GM23338 (cell line): ENCODE measurements around the gene TLE6. TPM values are rescaled to one million over a fixed set of nuclear protein-coding genes. Genes with fewer than 3 reads are reported as not detected.

Experiments used
- ATAC-seq: fragments of 200-7000 bp; cut with Tn5 transposase; 3 replicates; pipeline ENCODE4 v1.9.1; 2020
- DNase-seq: peaks from one replicate; pipeline ENCODE4 v3.0.0-alpha.2; 2015; ENCODE audit warnings: low spot score
- H2AFZ ChIP-seq: fragments of 200-600 bp; sonication (generic); 2 replicates; pipeline ENCODE4 v1.8.0; 2016; ENCODE audit warnings: antibody characterized with exemption, mild to moderate bottlenecking, moderate library complexity
- H3F3A ChIP-seq: fragments of 200-600 bp; sonication (generic); replicated peaks from 2 replicates; pipeline ENCODE4 v1.8.0; 2017; ENCODE audit warnings: antibody characterized with exemption, mixed run types, low read depth
- H3K27ac ChIP-seq: fragments of 200-600 bp; sonication (generic); 2 replicates; pipeline ENCODE4 v1.6.1; 2016; ENCODE audit warnings: low read depth
- H3K27me3 ChIP-seq: fragments of 200-600 bp; sonication (generic); 2 replicates; pipeline ENCODE4 v1.8.0; 2016; ENCODE audit warnings: mild to moderate bottlenecking, mixed run types, moderate library complexity; ENCODE audit not compliant: insufficient read depth
- H3K36me3 ChIP-seq: fragments of 200-600 bp; sonication (generic); 2 replicates; pipeline ENCODE4 v1.8.0; 2016; ENCODE audit warnings: mild to moderate bottlenecking; ENCODE audit not compliant: insufficient read depth
- H3K4me1 ChIP-seq: fragments of 200-600 bp; sonication (generic); 2 replicates; pipeline ENCODE4 v1.8.0; 2016; ENCODE audit warnings: mild to moderate bottlenecking, moderate library complexity; ENCODE audit not compliant: insufficient read depth
- H3K4me2 ChIP-seq: fragments of 200-600 bp; sonication (generic); 2 replicates; pipeline ENCODE4 v1.7.1; 2017; ENCODE audit warnings: mixed run types
- H3K4me3 ChIP-seq: fragments of 200-600 bp; sonication (generic); 2 replicates; pipeline ENCODE4 v1.6.1; 2016; ENCODE audit warnings: mixed run types
- H3K79me2 ChIP-seq: fragments of 200-600 bp; sonication (generic); replicated peaks from 2 replicates; pipeline ENCODE4 v1.8.0; 2017; ENCODE audit warnings: mild to moderate bottlenecking; ENCODE audit not compliant: insufficient read depth
- H3K9me2 ChIP-seq: fragments of 200-600 bp; sonication (generic); 2 replicates; pipeline ENCODE4 v1.8.0; 2017; ENCODE audit not compliant: insufficient read depth
- H4K20me1 ChIP-seq: fragments of 200-600 bp; sonication (generic); replicated peaks from 2 replicates; pipeline ENCODE4 v1.8.0; 2017; ENCODE audit warnings: mild to moderate bottlenecking; ENCODE audit not compliant: insufficient read depth
- H3K27ac Mint-ChIP-seq: 2 replicates; pipeline ENCODE4 v1.8.0; 2020; ENCODE audit warnings: inconsistent platforms, mild to moderate bottlenecking, moderate library complexity, mixed read lengths
- H3K27me3 Mint-ChIP-seq: 3 replicates; pipeline ENCODE4 v1.8.0; 2022; ENCODE audit warnings: low read depth, mild to moderate bottlenecking, moderate library complexity, mixed read lengths, inconsistent platforms; ENCODE audit not compliant: insufficient read depth, poor library complexity
- H3K36me3 Mint-ChIP-seq: 3 replicates; pipeline ENCODE4 v1.8.0; 2021; ENCODE audit warnings: low read depth, mild to moderate bottlenecking, inconsistent platforms, moderate library complexity, mixed read lengths
- H3K4me1 Mint-ChIP-seq: 3 replicates; pipeline ENCODE4 v1.8.0; 2020; ENCODE audit warnings: mild to moderate bottlenecking, inconsistent platforms, mixed read lengths
- H3K4me3 Mint-ChIP-seq: 3 replicates; pipeline ENCODE4 v1.8.0; 2021; ENCODE audit warnings: moderate library complexity, mild to moderate bottlenecking, inconsistent platforms, mixed read lengths
- H3K9me3 Mint-ChIP-seq: 3 replicates; pipeline ENCODE4 v1.8.0; 2020; ENCODE audit warnings: moderate library complexity, mild to moderate bottlenecking, inconsistent platforms, mixed read lengths
- CREB1 ChIP-seq: fragments of 250-450 bp; sonication (Bioruptor Pico); IDR thresholded peaks from 2 replicates; pipeline ENCODE4 v1.5.0; 2020; ENCODE audit warnings: low read depth, mild to moderate bottlenecking, moderate library complexity
- EZH2 ChIP-seq: fragments of 200-600 bp; sonication (generic); IDR thresholded peaks from one replicate; pipeline ENCODE4 v1.8.0; 2017; ENCODE audit warnings: antibody characterized with exemption, mild to moderate bottlenecking, low read depth; ENCODE audit not compliant: unreplicated experiment
- EZH2phosphoT487 ChIP-seq: fragments of 200-600 bp; sonication (generic); IDR thresholded peaks from one replicate; pipeline ENCODE4 v1.8.1; 2018; ENCODE audit warnings: antibody characterized with exemption; ENCODE audit not compliant: unreplicated experiment
- NANOG ChIP-seq: IDR thresholded peaks from 2 replicates; pipeline ENCODE4 v1.6.1; 2016; ENCODE audit warnings: antibody characterized with exemption, borderline replicate concordance
- POLR2AphosphoS5 ChIP-seq: IDR thresholded peaks from 2 replicates; pipeline ENCODE4 v1.6.1; 2016; ENCODE audit warnings: antibody characterized with exemption, low read depth
- STAT1 ChIP-seq: IDR thresholded peaks from one replicate; pipeline ENCODE4 v1.6.1; 2016; ENCODE audit warnings: antibody characterized with exemption; ENCODE audit not compliant: unreplicated experiment
- ZNF114 ChIP-seq: fragments of 250-450 bp; sonication (Bioruptor Pico); IDR thresholded peaks from 2 replicates; pipeline ENCODE4 v1.5.0; 2020; ENCODE audit warnings: mild to moderate bottlenecking, moderate library complexity
- ZNF331 ChIP-seq: fragments of 250-450 bp; sonication (Bioruptor Pico); IDR thresholded peaks from 2 replicates; pipeline ENCODE4 v1.5.0; 2020; ENCODE audit warnings: low read depth, mild to moderate bottlenecking, moderate library complexity
- polyA plus RNA-seq: library from polyadenylated mRNA; unstranded; fragments of >200 nt; fragmentation: Nextera tagmentation; extraction: Ambion mirVana; gene quantifications from 2 replicates; pipeline ENCODE4 v1.2.1, GENCODE V29; 2016
- total RNA-seq: library from RNA; depleted of rRNA; stranded (reverse); fragments of >200 nt; shearing (Covaris generic); gene quantifications from 2 replicates; pipeline ENCODE4 v1.2.3, GENCODE V29; 2014
- TF ChIP-seq, protein P1 (sequence below): IDR thresholded peaks from one replicate; pipeline ENCODE4 v1.6.1; 2018; ENCODE audit warnings: antibody characterized with exemption; ENCODE audit not compliant: unreplicated experiment
- TF ChIP-seq, protein P2 (sequence below), 2 experiments: fragments of 200-600 bp in 1 of 2; sonication (generic) in 1 of 2; conservative IDR thresholded peaks; 2 replicates each; pipeline versions ENCODE4 v1.5.1 to v1.6.1; 2016 to 2017; ENCODE audit warnings: antibody characterized with exemption in 2 of 2, low read depth in 2 of 2, mild to moderate bottlenecking in 2 of 2, moderate library complexity in 1 of 2
- TF ChIP-seq, protein P3 (sequence below): IDR thresholded peaks from 2 replicates; pipeline ENCODE4 v1.6.1; 2016; ENCODE audit warnings: antibody characterized with exemption

The TLE6 gene
- total and polyA plus RNA-seq, 2 experiments from 2014 or later, result 2.4 TPM

DNA sequence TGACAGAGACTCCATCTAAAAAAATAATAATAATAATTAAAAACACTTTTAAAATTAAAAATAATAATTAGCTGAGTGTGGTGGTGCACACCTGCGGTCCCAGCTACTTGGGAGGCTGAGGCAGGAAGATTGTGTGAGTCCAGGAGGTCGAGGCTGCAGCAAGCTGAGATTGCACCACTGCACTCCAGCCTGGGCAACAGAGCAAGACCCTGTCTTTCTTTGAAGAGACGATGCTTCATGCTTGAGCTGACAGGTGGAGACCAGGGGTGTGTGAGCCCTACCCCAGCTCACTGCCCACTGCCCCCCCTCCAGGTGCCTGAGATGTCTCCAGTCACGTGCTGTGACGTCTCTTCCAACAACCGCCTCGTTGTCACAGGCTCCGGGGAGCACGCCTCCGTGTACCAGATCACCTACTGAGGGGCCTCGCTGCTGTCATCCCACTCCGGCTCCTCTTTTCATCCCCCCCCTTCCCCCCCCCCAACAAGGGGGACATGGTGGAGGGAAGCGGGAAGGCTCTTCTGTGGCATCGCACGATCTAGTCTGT is 17.3 kb downstream of the TLE6 start:
- Histone ChIP-seq H2AFZ (no peak overlapping the region), H3F3A (no peaks in the 10 kb centered on the region), H4K20me1 (no peaks in the 10 kb centered on the region), H3K27me3 (no peaks in the 10 kb centered on the region), H3K4me1 (no peaks in the 10 kb centered on the region; the same call in 1 of the 2 replicates), H3K79me2 (no peaks in the 10 kb centered on the region), H3K4me2 (no peak overlapping the region), H3K9me2 (no peaks in the 10 kb centered on the region), H3K4me3 (no peak overlapping the region), H3K27ac (no peak overlapping the region), H3K36me3 (no peaks in the 10 kb centered on the region)
- Mint-ChIP-seq H3K36me3 (peaks cover 5% of the 10 kb centered on the region; the same call in 2 of the 3 replicates), H3K9me3 (no peaks in the 10 kb centered on the region; the same call in 2 of the 3 replicates), H3K4me1 (peaks cover 6% of the 10 kb centered on the region; the same call in 1 of the 3 replicates), H3K27me3 (peaks cover 6% of the 10 kb centered on the region), H3K27ac (no peak overlapping the region), H3K4me3 (no peak overlapping the region)
- no peak for ATAC-seq
- no peak for DNase-seq
- no peak for TF ChIP-seq EZH2
- TF ChIP-seq EZH2phosphoT487, result no peak
- no peak for TF ChIP-seq NANOG
- TF ChIP-seq, protein P1, sequence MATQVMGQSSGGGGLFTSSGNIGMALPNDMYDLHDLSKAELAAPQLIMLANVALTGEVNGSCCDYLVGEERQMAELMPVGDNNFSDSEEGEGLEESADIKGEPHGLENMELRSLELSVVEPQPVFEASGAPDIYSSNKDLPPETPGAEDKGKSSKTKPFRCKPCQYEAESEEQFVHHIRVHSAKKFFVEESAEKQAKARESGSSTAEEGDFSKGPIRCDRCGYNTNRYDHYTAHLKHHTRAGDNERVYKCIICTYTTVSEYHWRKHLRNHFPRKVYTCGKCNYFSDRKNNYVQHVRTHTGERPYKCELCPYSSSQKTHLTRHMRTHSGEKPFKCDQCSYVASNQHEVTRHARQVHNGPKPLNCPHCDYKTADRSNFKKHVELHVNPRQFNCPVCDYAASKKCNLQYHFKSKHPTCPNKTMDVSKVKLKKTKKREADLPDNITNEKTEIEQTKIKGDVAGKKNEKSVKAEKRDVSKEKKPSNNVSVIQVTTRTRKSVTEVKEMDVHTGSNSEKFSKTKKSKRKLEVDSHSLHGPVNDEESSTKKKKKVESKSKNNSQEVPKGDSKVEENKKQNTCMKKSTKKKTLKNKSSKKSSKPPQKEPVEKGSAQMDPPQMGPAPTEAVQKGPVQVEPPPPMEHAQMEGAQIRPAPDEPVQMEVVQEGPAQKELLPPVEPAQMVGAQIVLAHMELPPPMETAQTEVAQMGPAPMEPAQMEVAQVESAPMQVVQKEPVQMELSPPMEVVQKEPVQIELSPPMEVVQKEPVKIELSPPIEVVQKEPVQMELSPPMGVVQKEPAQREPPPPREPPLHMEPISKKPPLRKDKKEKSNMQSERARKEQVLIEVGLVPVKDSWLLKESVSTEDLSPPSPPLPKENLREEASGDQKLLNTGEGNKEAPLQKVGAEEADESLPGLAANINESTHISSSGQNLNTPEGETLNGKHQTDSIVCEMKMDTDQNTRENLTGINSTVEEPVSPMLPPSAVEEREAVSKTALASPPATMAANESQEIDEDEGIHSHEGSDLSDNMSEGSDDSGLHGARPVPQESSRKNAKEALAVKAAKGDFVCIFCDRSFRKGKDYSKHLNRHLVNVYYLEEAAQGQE, result no peak
- no peak for TF ChIP-seq ZNF331 (CRISPR knock-in tag)
- TF ChIP-seq, protein P2, sequence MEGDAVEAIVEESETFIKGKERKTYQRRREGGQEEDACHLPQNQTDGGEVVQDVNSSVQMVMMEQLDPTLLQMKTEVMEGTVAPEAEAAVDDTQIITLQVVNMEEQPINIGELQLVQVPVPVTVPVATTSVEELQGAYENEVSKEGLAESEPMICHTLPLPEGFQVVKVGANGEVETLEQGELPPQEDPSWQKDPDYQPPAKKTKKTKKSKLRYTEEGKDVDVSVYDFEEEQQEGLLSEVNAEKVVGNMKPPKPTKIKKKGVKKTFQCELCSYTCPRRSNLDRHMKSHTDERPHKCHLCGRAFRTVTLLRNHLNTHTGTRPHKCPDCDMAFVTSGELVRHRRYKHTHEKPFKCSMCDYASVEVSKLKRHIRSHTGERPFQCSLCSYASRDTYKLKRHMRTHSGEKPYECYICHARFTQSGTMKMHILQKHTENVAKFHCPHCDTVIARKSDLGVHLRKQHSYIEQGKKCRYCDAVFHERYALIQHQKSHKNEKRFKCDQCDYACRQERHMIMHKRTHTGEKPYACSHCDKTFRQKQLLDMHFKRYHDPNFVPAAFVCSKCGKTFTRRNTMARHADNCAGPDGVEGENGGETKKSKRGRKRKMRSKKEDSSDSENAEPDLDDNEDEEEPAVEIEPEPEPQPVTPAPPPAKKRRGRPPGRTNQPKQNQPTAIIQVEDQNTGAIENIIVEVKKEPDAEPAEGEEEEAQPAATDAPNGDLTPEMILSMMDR (conservative IDR thresholded peaks at IDR 0.05; ENCODE audit: low read depth in 2 of 2), result no peak
- no peak for TF ChIP-seq CREB1 (CRISPR knock-in tag)
- no peak for TF ChIP-seq ZNF114 (CRISPR knock-in tag)

DNA sequence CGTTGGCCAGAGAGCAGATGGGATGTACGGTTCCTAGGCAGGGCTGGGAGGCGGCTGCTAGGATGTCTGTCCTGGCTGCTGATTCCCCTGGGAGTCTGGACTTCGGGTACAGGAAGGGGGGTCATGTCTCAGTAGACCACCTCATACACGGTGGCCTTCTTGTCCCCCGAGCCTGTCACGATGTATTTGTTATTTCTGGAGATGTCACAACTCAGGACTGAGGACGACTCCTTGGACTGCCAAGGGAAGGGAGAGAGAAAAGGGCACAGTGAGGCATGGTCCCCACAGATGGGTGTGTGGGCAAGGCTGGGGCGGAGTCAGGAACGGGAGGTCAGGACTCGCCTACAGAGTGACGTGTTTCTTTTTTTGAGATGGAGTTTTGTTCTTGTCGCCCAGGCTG is 20.4 kb downstream of the TLE6 start:
- ATAC-seq (no peak), DNase-seq (no peak)
- H3K27me3 ChIP-seq, result no peaks in the 10 kb centered on the region
- H3K4me3 Mint-ChIP-seq, result no peak overlapping the region
- peaks cover 6% of the 10 kb centered on the region; the same call in 1 of the 3 replicates for H3K4me1 Mint-ChIP-seq
- H3F3A ChIP-seq, result no peaks in the 10 kb centered on the region
- no peaks in the 10 kb centered on the region for H3K36me3 ChIP-seq
- peaks cover 6% of the 10 kb centered on the region for H3K27me3 Mint-ChIP-seq
- no peaks in the 10 kb centered on the region; the same call in 1 of the 2 replicates for H4K20me1 ChIP-seq
- no peaks in the 10 kb centered on the region; the same call in 2 of the 3 replicates for H3K9me3 Mint-ChIP-seq
- no peak overlapping the region for H3K27ac ChIP-seq
- H2AFZ ChIP-seq, result no peak overlapping the region
- no peaks in the 10 kb centered on the region; the same call in 1 of the 2 replicates for H3K4me1 ChIP-seq
- H3K9me2 ChIP-seq, result no peaks in the 10 kb centered on the region
- TF ChIP-seq CREB1 (CRISPR knock-in tag), result no peak
- TF ChIP-seq STAT1, result no peak
- TF ChIP-seq, protein P2 (conservative IDR thresholded peaks at IDR 0.05; ENCODE audit: low read depth in 2 of 2), result no peak
- TF ChIP-seq POLR2AphosphoS5, result no peak
- TF ChIP-seq, protein P3, sequence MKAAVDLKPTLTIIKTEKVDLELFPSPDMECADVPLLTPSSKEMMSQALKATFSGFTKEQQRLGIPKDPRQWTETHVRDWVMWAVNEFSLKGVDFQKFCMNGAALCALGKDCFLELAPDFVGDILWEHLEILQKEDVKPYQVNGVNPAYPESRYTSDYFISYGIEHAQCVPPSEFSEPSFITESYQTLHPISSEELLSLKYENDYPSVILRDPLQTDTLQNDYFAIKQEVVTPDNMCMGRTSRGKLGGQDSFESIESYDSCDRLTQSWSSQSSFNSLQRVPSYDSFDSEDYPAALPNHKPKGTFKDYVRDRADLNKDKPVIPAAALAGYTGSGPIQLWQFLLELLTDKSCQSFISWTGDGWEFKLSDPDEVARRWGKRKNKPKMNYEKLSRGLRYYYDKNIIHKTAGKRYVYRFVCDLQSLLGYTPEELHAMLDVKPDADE, result no peak
- peaks cover 7% of the 10 kb centered on the region; the same call in 2 of the 3 replicates for H3K36me3 Mint-ChIP-seq
- no peak overlapping the region for H3K4me3 ChIP-seq
- H3K27ac Mint-ChIP-seq, result no peak overlapping the region
- no peaks in the 10 kb centered on the region for H3K79me2 ChIP-seq
- no peak overlapping the region for H3K4me2 ChIP-seq
